Adipose tissue (tissue), 3 donors: ENCODE measurements around the gene ASTN2. TPM values are rescaled to one million over a fixed set of nuclear protein-coding genes. Genes with fewer than 3 reads are reported as not detected.

Experiments used
- H3K27ac ChIP-seq: one replicate; pipeline ENCODE4 v1.5.1; 2013; ENCODE audit warnings: low read depth, low read length
- WGBS, 3 donors: extraction: QIAGEN DNeasy Blood & Tissue Kit; methylation state at CpG; one replicate each; pipeline ENCODE4 v1.1.7; 2013; 5-methylcytosine and 5-hydroxymethylcytosine counted together
- polyA plus RNA-seq, 3 donors: library from polyadenylated mRNA; stranded (reverse); fragments of 200-250 nt; gene quantifications; one replicate each; pipeline ENCODE4 v1.2.3, GENCODE V29; 2013
- donor health status: healthy with polysubstance abuse.
- donor health status: Bipolar disorder and iron deficiency.
- donor health status: healthy.

The ASTN2 gene
- polyA plus RNA-seq, 3 donors: 2.8 to 4.5 (median 3.0) TPM

DNA sequence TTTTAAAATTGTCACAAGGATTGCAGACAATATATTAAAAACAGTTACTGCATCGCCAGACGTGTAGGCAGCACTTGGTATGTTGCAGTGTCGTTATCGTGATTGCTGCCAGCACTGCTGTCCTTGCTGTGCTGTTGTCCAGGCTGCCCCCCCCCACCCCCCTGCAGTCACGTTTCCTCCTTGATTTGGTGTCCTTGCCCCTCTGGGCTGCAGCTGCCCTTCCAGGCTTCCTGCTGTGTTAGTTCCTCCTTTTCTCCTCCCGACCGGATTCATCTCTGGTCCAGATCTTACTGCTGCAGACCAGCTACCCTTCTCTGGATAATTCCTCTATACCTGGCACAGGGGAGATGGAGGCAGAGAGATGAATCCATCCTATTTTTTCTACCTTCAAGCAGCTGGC lies 428.8 kb downstream of the ASTN2 start:
- 30 to 52% (median 31%) methylated on average over 7 of the region's 7 CpGs for WGBS, 3 donors
- H3K27ac ChIP-seq: no peak overlapping the region

DNA sequence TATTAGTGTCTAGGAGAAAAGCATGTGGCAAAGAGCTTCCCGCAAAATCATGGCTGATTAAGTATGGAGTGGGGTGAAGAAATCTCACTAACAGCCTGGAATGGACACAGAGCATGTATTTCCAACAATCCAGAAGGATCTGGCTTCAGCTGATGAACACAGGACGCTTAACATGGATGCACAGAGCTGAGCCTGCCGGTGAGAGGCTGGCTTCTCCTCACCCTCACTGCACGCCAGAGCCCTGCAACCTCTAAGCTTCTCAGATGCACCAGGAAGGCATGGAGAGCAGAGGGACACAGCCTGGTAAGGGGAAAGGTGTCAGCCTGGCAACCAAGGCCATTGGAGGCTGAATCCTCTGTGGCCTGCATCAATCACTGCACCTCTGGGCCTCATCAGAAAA lies 429.3 kb downstream of the ASTN2 start:
- no peak overlapping the region for H3K27ac ChIP-seq
- WGBS, 3 donors: 77 to 81% (median 77%) methylated on average over 4 of the region's 4 CpGs

DNA sequence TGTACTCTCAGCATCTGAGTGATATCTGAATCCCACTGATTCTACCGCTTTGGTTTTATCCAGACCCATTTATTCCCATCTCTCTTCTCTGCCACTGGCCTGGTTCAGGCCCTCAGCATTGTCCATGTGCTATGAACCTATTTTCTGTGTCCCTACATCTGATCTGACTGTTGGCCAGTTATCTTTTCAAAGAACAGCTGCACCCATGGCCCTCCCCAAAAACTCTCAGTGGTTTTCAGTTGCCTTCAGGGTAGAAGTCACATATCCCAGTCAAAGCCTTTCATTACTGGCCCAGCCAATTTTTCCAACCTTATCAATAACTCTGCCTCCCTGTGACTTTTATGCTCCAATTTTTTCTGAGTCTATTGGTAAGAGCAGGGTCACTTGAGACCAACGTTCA lies 430.7 kb downstream of the ASTN2 start:
- 54 to 73% (median 73%) methylated on average over 2 of the region's 2 CpGs for WGBS, 3 donors
- H3K27ac ChIP-seq: no peak overlapping the region

DNA sequence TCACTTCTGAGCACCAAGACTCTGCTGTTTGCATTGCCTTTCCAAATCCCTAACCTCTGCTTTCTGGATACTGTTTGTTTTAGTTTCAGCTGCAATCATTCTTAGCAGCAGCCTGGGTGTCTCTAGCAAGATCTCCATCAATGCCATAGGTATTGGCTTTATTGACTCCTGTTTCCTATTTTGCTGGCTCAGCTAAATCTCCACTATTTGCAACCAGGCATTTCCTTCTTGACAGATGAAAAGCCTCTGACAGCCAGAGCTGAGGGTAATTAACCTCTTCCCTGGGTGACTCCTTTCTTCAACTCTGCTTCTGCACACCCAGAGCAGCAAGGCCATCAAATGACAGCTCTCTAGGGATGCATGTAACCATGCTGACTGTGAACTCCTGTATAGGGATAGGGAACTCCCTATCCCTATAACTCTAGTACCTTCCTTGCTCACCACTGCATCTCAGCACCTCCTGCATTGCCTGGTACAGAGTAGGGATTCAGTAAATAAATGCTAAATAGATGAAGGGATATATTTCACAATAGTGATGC lies 434.2 kb downstream of the ASTN2 start:
- H3K27ac ChIP-seq: no peak overlapping the region

DNA sequence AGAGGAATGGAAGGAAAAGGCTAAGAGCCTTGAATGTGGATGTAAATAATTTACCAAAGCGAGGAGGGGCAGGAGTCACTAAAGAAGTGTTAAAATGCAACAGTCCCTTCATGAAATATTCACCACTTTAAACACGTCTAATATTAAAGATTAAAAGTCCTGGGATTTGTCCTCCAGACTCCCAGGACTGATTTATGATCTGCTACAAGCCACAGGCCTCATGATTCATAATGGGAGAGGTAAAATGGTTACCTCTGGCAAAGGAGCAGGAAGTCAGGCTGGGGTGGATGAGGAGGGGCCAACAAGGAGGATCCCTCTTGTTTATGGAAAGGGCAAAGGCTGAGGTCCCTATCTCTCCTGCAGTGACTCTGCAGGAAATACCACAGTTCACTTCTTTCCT lies 435.4 kb downstream of the ASTN2 start:
- H3K27ac ChIP-seq: no peak overlapping the region
- 40 to 53% (median 42%) methylated on average over 2 of the region's 2 CpGs for WGBS, 3 donors

DNA sequence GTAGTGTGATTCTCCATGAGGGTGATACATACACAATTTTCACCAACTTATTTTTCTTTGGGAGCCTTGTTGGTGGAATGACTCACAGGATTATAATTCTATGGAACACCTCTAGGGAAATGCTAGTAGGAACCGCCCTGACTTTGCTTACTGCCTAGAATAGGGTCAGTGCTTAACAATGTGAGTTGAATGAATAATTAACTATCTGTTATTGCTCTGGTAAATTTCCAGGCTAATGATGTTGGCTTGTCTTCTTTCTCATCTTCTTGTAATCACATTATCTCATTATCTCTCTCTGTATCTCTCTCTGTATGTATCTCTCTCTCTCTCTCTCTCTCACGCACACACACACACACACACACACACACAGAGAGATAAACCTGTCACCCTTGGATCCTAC lies 436.7 kb downstream of the ASTN2 start:
- 66 to 72% (median 66%) methylated on average over 2 of the region's 2 CpGs for WGBS, 3 donors

DNA sequence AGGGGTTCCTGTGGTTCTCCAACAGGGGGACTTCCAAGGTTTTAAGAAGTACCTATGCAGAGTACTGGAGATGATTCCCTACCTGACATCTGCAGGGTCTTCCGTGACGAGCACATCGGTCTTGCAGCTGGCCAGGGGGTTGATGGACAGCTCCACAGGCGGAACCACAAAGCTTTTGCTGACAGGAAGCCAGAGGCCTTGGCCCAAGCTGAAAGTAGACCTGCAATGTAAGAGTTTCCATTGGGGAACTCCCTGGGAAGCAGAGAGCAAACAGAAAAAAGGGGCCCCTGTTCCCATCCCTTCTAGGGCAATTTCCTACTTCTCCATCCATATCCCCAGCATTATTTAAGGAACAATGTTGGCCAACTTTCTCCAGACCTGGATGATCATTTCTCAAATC lies 439.7 kb downstream of the ASTN2 start:
- WGBS, 3 donors: 68 to 81% (median 73%) methylated on average over 4 of the region's 4 CpGs
- H3K27ac ChIP-seq: no peak overlapping the region

More for the DNA sequence above, 436.7 kb downstream of the ASTN2 start:
- H3K27ac ChIP-seq: no peak overlapping the region

DNA sequence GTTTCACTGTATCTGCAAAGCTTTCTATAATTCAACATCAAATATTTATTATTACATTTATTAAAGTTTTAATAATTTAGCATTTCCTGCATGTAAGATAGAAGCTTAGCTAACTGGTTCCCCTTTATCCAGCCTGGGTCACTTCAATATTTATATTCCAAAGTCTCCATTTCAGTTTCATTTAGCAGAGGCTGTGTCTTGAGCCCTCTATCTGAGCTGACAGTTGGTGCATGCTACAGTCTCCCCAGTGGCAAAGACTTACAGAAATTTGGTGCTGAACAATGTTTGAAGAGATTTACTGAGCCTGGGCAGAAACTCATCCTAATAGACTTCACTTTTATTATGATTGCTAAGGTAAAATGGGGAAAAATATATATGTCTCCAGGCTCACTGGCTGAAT lies 448.7 kb downstream of the ASTN2 start:
- H3K27ac ChIP-seq: no peak overlapping the region

DNA sequence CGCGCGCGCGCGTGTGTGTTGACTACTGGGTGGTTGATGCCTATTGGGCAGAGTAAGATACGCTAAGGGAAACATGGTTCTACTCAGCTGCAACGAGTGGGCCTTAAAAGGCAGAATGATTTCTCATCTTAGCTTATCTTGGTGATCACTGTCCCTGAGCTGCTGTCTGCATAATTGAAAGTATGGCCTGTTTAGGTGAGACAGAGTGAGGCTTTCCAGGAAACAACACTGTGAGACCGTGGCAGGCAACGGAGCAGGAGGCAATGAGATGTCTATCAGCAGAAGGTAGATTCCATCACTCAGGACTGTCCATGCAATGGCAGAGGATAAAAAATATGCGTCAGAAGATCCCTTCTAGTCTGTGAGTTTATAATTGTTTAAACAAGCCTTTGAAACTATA lies 450.6 kb downstream of the ASTN2 start:
- no peak overlapping the region for H3K27ac ChIP-seq
- WGBS, 3 donors: 85 to 93% (median 93%) methylated on average over 11 of the region's 11 CpGs

DNA sequence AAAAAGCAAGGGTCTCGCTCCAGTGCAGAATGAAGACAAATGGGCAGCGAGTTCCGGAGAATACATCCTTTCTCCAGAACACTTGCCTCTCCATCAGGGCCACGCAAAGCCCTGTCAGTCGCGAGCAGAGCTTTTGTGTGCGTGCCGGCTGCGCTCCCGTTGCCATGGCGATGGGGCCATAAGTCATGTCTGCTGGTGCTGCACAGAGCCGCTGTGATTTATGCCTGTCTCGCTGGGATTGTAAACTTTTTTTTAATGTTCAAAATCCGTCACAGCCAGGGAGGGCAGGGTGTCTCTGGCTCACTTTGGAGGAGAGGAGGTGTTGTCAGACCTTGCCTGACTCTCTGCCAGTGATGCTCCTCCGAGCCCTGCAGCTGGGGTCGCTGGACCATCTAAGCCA lies 455.0 kb downstream of the ASTN2 start:
- WGBS, 3 donors: 10 to 34% (median 16%) methylated on average over 16 of the region's 16 CpGs
- H3K27ac ChIP-seq: no peak overlapping the region

DNA sequence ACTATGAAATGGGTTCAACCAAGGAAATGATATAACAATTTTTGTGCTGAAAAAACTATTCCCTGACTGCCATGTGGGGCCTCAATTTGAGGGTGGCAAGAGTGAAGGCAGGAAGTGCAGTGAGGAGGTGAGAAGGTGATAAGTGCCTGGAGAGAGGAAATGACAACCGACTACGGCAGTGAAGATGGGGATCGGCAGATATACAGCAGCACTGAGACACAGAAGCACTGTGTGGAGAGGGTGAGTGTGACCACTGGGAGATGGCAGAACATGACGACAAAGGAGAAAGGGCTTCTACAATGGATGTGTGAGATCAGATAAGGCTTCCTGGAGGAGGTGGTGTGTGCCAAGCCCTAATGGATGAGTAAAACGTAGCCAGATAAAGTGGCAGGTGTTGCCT lies 456.0 kb downstream of the ASTN2 start:
- whole genome bisulfite sequencing, 3 donors: 21 to 53% (median 28%) methylated on average over 5 of the region's 5 CpGs
- H3K27ac ChIP-seq: no peak overlapping the region

DNA sequence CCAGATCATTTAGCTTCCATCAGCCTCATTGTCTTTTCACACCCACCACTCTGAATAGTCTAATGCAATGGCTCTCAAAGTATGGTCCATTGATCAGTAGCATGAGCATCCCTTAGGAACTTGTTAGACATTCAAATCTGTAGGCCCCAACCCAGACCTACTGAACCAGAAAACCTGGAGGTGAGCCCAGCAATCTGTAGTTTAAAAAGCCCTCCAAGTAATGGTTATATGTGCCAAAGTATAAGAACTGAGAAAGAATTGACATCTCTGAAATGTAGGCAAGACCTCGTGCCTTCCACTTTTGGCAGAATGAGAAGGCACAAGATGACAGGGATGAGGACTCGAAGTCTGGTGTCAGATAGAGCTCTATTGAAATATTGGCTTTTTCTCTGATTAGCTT lies 460.1 kb downstream of the ASTN2 start:
- 63 to 86% (median 81%) methylated on average over 2 of the region's 2 CpGs for WGBS, 3 donors
- no peak overlapping the region for H3K27ac ChIP-seq

DNA sequence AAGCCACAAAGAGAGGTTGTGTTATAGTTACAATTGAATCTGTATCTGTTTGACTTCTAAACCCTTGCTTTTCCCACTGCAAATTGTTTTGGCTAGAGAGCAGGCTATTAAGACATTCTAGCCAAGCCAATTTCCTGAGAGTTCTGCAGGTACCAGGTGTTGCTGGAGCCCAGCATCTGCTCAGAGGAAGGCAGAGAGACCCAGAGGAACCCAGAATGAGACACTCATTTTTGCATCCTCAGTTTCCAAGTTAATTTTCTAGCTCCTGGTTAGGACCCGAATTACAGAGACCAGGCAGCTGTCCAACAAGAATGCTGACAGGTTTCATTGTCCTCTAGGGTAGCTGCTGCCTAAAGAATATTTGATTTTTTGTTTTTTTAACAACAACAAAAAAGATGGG lies 461.6 kb downstream of the ASTN2 start:
- H3K27ac ChIP-seq: no peak overlapping the region
- WGBS, 3 donors: 32 to 68% (median 56%) methylated on average over 1 of the region's 1 CpG

DNA sequence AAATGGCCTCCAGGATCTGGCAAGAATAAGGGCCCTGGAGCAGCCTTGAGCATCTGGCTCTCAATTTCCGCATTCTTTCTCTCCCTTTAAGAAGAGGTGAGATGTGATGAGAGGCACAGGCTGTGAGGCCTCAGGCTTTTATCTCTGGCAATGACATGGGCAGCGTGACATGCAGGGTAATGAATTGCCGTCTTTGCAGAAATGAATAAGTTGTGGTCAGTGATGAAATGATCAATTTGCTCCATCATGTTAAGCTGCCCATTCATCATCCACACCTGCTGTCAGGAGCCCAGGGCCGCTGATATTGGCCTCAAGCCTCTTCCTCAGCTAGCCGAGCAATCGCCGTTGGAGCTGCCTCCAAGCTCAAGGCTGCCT lies 462.4 kb downstream of the ASTN2 start:
- WGBS, 3 donors: 61 to 84% (median 80%) methylated on average over 7 of the region's 7 CpGs
- H3K27ac ChIP-seq: no peak overlapping the region

DNA sequence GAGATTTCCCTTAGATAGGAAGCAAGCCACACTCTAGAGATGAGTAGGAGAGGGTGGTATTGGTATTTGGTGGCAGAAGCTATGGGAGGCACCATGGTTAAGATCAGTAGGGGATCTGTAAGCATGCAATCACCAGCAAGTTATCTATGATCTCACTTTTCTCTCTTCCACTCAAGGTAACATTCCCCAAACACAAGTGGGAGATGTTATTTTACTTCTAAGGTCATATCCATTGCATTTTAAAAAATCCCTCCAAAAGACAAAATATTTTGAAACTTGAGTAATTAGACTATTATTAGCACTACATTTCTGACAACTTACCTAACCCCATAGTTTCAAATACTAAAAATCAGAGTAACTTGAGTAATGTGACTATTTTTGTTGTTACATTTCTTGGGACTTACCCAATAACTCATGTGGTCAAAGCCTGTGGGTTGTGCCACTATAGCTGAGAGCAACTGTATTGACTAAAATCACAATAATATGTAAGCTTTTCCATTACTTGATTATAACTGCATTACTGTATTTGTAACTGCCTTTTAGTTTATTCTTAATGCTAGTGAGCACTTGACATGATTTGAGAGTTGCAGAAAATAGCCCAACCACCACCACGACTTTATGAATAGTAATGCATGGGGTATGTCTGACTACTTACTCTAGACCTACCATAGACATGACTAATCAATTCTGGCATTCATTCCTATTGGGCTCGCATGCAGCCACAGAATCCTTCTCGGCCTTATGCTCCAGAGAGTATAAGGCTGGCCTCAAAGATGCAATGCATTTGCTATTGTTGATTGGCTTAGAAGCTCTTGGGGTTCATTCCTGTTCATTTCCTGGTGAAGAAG lies 463.0 kb downstream of the ASTN2 start:
- H3K27ac ChIP-seq: no peak overlapping the region
- 79 to 91% (median 83%) methylated on average over 3 of the region's 3 CpGs for WGBS, 3 donors

DNA sequence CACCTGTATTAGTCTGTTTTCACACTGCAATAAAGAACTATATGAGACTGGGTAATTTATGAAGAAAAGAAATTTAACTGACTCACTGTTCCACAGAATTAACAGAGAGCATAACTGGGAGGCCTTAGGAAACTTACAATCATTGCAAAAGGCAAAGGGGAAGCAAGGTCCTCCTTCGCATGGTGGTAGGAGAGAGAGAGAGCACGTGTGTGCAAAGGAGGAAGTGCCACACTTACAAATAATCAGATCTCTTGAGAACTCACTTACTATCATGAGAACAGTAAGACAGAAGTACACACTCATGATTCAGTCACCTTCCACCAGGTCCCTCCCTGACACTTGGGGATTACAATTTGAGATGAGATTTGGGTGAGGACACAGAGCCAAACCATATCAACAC lies 469.0 kb downstream of the ASTN2 start:
- H3K27ac ChIP-seq: no peak overlapping the region
- 13 to 58% (median 48%) methylated on average over 2 of the region's 2 CpGs for WGBS, 3 donors

DNA sequence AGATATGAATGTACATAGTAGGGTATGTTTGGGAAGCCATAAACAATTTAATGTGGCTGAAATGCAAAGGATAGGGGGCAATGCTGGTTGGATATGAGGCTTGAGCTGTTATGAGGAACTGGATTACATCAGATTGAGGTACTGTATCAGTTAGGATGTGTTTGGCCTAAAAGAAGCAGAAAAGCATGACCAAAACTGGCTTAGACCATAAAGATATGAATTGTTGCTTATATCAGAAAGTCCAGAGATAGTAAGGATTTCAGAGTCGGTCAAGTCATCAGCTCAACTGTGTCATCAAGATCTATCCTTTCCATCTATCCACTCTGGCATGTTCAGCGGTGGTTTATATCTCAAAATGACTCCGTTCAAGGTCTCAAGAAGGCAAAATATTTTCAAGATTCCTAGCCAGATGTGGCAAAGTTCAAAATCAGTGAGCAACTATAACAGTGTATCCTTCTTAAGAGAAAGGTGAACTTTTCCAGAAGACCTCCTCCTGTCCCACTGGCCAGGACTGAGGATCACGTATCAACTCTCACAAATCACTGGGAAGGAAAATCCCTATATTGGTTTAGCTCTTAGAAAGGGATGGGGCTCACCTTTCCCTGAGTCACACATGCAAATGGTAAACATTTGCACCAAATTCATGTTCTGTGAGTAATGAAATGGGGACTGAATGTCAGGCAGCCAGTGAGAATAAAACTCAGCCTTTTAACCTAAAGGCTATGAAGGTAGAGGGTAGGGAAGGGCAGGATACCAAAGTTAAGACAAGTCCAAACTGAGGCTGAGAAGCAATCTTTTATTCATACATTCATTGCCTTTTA lies 469.9 kb downstream of the ASTN2 start:
- 80 to 89% (median 89%) methylated on average over 4 of the region's 4 CpGs for WGBS, 3 donors
- H3K27ac ChIP-seq: no peak overlapping the region

DNA sequence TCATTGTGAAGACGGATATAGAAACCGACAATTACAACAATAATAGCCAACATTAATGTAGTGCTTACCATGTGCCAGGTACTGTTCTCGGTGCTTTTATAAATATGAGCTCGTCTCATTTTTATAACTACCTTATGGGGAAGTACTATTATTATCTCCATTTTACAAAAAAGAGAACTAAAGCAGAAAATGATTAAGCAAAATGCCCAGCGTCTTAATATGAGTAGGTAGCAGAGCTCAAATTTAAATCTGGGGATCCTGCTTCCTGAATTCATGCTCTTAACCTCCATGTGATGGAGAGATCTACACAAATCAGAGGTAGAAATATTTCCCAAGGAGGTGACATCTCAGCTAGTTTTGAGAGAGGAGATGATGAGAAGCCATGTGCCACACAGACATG lies 470.9 kb downstream of the ASTN2 start:
- H3K27ac ChIP-seq: no peak overlapping the region
- WGBS, 3 donors: 66 to 81% (median 73%) methylated on average over 5 of the region's 5 CpGs

DNA sequence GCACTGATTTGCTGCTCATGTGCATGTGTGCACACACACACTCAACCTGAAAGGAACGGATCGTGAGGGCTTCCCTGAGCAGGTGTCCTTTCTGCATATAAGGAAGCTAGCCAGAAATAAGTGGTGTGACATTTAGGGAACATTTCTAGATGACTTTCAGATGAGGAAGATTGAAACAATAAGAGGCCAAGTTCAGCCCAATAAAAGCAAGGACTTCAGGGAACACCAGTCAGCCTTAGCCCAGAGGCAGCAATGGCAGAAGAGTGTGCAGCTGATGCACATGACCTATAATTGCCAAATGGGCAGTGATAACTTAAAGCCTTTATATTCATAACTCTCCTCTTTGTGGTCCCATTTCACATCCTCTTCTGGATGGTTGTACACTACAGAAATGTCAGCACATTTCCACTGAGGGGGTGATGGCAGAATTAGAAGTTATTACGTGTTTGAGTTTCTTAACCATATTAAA lies 472.2 kb downstream of the ASTN2 start:
- 88 to 94% (median 90%) methylated on average over 3 of the region's 3 CpGs for WGBS, 3 donors
- H3K27ac ChIP-seq: no peak overlapping the region

DNA sequence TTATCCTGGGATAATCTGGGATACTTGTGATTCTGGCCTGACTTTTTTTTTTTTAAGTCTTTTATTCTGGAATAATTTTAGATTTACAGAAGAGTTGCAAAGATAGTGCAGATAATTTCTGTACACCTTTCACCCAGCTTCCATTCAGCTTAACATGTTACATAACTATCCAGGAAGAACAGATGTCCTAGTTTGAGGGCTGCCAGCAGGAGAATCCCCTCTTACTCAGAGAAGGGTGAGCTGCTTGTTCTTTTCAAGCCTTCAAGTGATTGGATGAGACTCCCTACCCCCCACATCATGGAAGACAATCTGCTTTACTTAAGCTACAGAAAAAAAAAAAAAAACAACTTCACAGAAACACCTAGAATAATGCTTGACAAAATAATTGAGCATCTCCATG lies 473.6 kb downstream of the ASTN2 start:
- H3K27ac ChIP-seq: no peak overlapping the region
